Adrenal gland (tissue), 5 donors: ENCODE data around the gene EIF3M.
"Not testable (repeated sequence)": the region's sequence is repeated elsewhere in the genome, so short reads cannot be mapped to it uniquely, and the experiment has no call there.

ENCODE experiments used
- CTCF ChIP-seq, 6 experiments: fragments of 450-650 bp in 4 of 6; fragments of 200-600 bp in 2 of 6; sonication (generic) in 1 of 6; IDR thresholded peaks; 1 replicate in 5 of 6; 2 replicates in 1 of 6; pipeline versions ENCODE4 v1.5.1 to v1.8.0; 2016 to 2021; ENCODE audit warnings: antibody characterized with exemption in 6 of 6, mild to moderate bottlenecking in 2 of 6, moderate library complexity in 1 of 6
- POLR2A ChIP-seq, 2 donors: fragments of 450-650 bp; IDR thresholded peaks; one replicate each; pipeline ENCODE4 v1.6.1; 2017; ENCODE audit warnings: antibody characterized with exemption in 2 of 2, mild to moderate bottlenecking in 2 of 2, moderate library complexity in 1 of 2
- donor health status: DM: no; HTN: no; CAD: no.

GRCh38 chr11:32596114-32596513 is 12.5 kb downstream of the EIF3M start:
- not testable (repeated sequence) for TF ChIP-seq POLR2A, CTCF (IDR thresholded peaks at IDR 0.05)
